Activated naive CD4-positive, alpha-beta T cell treated with anti-CD3 and anti-CD28 coated beads, Interleukin-2, amount 50 U/mL, for 16 hours (primary cell): ENCODE data around the gene THAP6.
"Not testable (repeated sequence)": the region's sequence is repeated elsewhere in the genome, so short reads cannot be mapped to it uniquely, and the experiment has no call there.

Source experiments
- DNase-seq: peaks from one replicate; pipeline ENCODE4 v3.0.0-alpha.2; 2020

THAP6 gene

GRCh38 chr4:75527482-75527881 lies 13.2 kb downstream of the THAP6 start:
- DNase-seq: no peak

GRCh38 chr4:75530556-75531322 lies 16.5 kb downstream of the THAP6 start:
- DNase-seq: no peak

GRCh38 chr4:75531536-75532143 lies 17.4 kb downstream of the THAP6 start:
- DNase-seq: not testable (repeated sequence)

GRCh38 chr4:75533339-75533887 lies 19.1 kb downstream of the THAP6 start:
- not testable (repeated sequence) for DNase-seq

- not testable (repeated sequence) for DNase-seq
These were observed 19.7 kb downstream of the THAP6 start for GRCh38 chr4:75533926-75534325.

- not testable (repeated sequence) for DNase-seq
These were observed 23.0 kb downstream of the THAP6 start for GRCh38 chr4:75537308-75537707.

GRCh38 chr4:75542824-75543223 lies 28.6 kb downstream of the THAP6 start:
- no peak for DNase-seq

GRCh38 chr4:75544220-75544619 lies 29.9 kb downstream of the THAP6 start:
- DNase-seq: not testable (repeated sequence)

- no peak for DNase-seq
These were observed 30.6 kb downstream of the THAP6 start for GRCh38 chr4:75544870-75545269.

GRCh38 chr4:75545526-75545925 lies 31.3 kb downstream of the THAP6 start:
- DNase-seq: no peak

GRCh38 chr4:75547647-75548387 lies 33.5 kb downstream of the THAP6 start:
- no peak for DNase-seq

- no peak for DNase-seq
These were observed 34.7 kb downstream of the THAP6 start for GRCh38 chr4:75549019-75549418.

- no peak for DNase-seq
These were observed 38.2 kb downstream of the THAP6 start for GRCh38 chr4:75552452-75552851.

GRCh38 chr4:75555294-75556164 lies 41.3 kb downstream of the THAP6 start, which contains the start of gene ODAPH:
TSS of gene ODAPH (plus strand) at chr4:75556066. CDS start at chr4:75556083, 17 bp downstream.
- no peak for DNase-seq

GRCh38 chr4:75557696-75558095 lies 43.4 kb downstream of the THAP6 start:
- no peak for DNase-seq

- no peak for DNase-seq
These were observed 47.5 kb downstream of the THAP6 start for GRCh38 chr4:75561789-75562188.

GRCh38 chr4:75564023-75564422 lies 49.8 kb downstream of the THAP6 start:
- no peak for DNase-seq

GRCh38 chr4:75565481-75565880 lies 51.2 kb downstream of the THAP6 start:
- DNase-seq: no peak

- DNase-seq: no peak
These were observed 52.6 kb downstream of the THAP6 start for GRCh38 chr4:75566911-75567310.

- no peak for DNase-seq
These were observed 53.5 kb downstream of the THAP6 start for GRCh38 chr4:75567725-75568124.
